Liver (tissue), 9 donors: ENCODE results near the gene GDPD5. TPM values are rescaled to one million over a fixed set of nuclear protein-coding genes. Genes with fewer than 3 reads are reported as not detected.
A peak's percentile ranks its signal among the peaks of the same experiment; 100 is the strongest.

Source experiments
- DNase-seq: peaks from one replicate; pipeline ENCODE4 v3.0.0-alpha.2; 2017; ENCODE audit warnings: low spot score
- H3K27ac ChIP-seq, 2 donors: one replicate each; pipeline ENCODE4 v1.7.0; 2013; ENCODE audit warnings: inconsistent platforms in 2 of 2, low read length in 2 of 2, control low read depth in 1 of 2, low read depth in 1 of 2, mild to moderate bottlenecking in 1 of 2
- H3K27me3 ChIP-seq, 4 donors: one replicate each; pipeline versions ENCODE4 v1.6.1 to v1.7.0; 2013; ENCODE audit warnings: low read length in 3 of 4, inconsistent platforms in 1 of 4, mild to moderate bottlenecking in 1 of 4, moderate library complexity in 1 of 4; ENCODE audit not compliant: control insufficient read depth in 4 of 4, insufficient read depth in 4 of 4
- H3K36me3 ChIP-seq, 4 donors: one replicate each; pipeline versions ENCODE4 v1.6.1 to v1.7.0; 2013; ENCODE audit warnings: low read length in 3 of 4, mild to moderate bottlenecking in 3 of 4, low read depth in 1 of 4, moderate library complexity in 1 of 4; ENCODE audit not compliant: control insufficient read depth in 4 of 4, insufficient read depth in 3 of 4
- H3K4me1 ChIP-seq, 4 donors: one replicate each; pipeline versions ENCODE4 v1.6.1 to v1.7.0; 2013; ENCODE audit warnings: low read length in 3 of 4, mild to moderate bottlenecking in 3 of 4, moderate library complexity in 1 of 4; ENCODE audit not compliant: control insufficient read depth in 4 of 4, insufficient read depth in 4 of 4
- H3K4me3 ChIP-seq, 3 donors: one replicate each; pipeline versions ENCODE4 v1.6.1 to v1.7.0; 2013; ENCODE audit warnings: low read length in 3 of 3, control low read depth in 1 of 3, low read depth in 1 of 3, mild to moderate bottlenecking in 1 of 3
- H3K9ac ChIP-seq, 2 donors: one replicate each; pipeline ENCODE4 v1.7.0; 2013; ENCODE audit warnings: low read length in 2 of 2, mild to moderate bottlenecking in 2 of 2, moderate library complexity in 2 of 2, control low read depth in 1 of 2, low read depth in 1 of 2
- H3K9me3 ChIP-seq, 4 donors: one replicate each; pipeline versions ENCODE4 v1.6.1 to v1.7.0; 2013; ENCODE audit warnings: low read length in 3 of 4; ENCODE audit not compliant: control insufficient read depth in 4 of 4
- CTCF ChIP-seq: fragments of 150-350 bp; IDR thresholded peaks from 2 replicates; pipeline ENCODE4 v1.5.1; 2017; ENCODE audit warnings: improper control_type of control experiment, low read depth, low read length; ENCODE audit not compliant: missing input control
- EGR1 ChIP-seq, 2 donors: IDR thresholded peaks; 2 replicates each; pipeline ENCODE4 v1.6.1; 2016 to 2018; ENCODE audit warnings: antibody characterized with exemption in 2 of 2, low read depth in 2 of 2
- FOXA1 ChIP-seq: IDR thresholded peaks from 2 replicates; pipeline ENCODE4 v1.6.1; 2016; ENCODE audit warnings: antibody characterized with exemption
- FOXA2 ChIP-seq: IDR thresholded peaks from 2 replicates; pipeline ENCODE4 v1.6.1; 2016; ENCODE audit warnings: antibody characterized with exemption
- GABPA ChIP-seq, 2 donors: IDR thresholded peaks in 1 of 2; conservative IDR thresholded peaks in 1 of 2; 2 replicates each; pipeline ENCODE4 v1.6.1; 2016; ENCODE audit warnings: antibody characterized with exemption in 2 of 2, mild to moderate bottlenecking in 1 of 2, moderate library complexity in 1 of 2
- HNF4A ChIP-seq, 2 donors: conservative IDR thresholded peaks; 2 replicates each; pipeline ENCODE4 v1.6.1; 2016; ENCODE audit warnings: antibody characterized with exemption in 2 of 2, mild to moderate bottlenecking in 2 of 2
- JUND ChIP-seq, 2 donors: IDR thresholded peaks; 2 replicates each; pipeline ENCODE4 v1.6.1; 2016; ENCODE audit warnings: antibody characterized with exemption in 2 of 2
- MAX ChIP-seq: IDR thresholded peaks from 2 replicates; pipeline ENCODE4 v1.6.1; 2016; ENCODE audit warnings: antibody characterized with exemption
- NR2F2 ChIP-seq: IDR thresholded peaks from 2 replicates; pipeline ENCODE4 v1.6.1; 2016; ENCODE audit warnings: antibody characterized with exemption
- RAD21 ChIP-seq, 2 donors: IDR thresholded peaks; 2 replicates each; pipeline ENCODE4 v1.6.1; 2016; ENCODE audit warnings: antibody characterized with exemption in 2 of 2, mild to moderate bottlenecking in 2 of 2
- SP1 ChIP-seq: IDR thresholded peaks from 2 replicates; pipeline ENCODE4 v1.6.1; 2018; ENCODE audit warnings: antibody characterized with exemption, mild to moderate bottlenecking
- TAF1 ChIP-seq: conservative IDR thresholded peaks from 2 replicates; pipeline ENCODE4 v1.6.1; 2016; ENCODE audit warnings: antibody characterized with exemption, mild to moderate bottlenecking
- YY1 ChIP-seq: IDR thresholded peaks from 2 replicates; pipeline ENCODE4 v1.6.1; 2016; ENCODE audit warnings: antibody characterized with exemption, mild to moderate bottlenecking
- ZBTB33 ChIP-seq: IDR thresholded peaks from 2 replicates; pipeline ENCODE4 v1.6.1; 2016; ENCODE audit warnings: antibody characterized with exemption
- WGBS: extraction: QIAGEN DNeasy Blood & Tissue Kit; methylation state at CpG from one replicate; pipeline ENCODE4 v1.1.7; 2013; 5-methylcytosine and 5-hydroxymethylcytosine counted together
- polyA plus RNA-seq, 2 donors: library from polyadenylated mRNA; stranded (reverse) in 1 of 2; unstranded in 1 of 2; fragments of 200-250 nt in 1 of 2; fragments of >200 nt in 1 of 2; fragmentation: Nextera tagmentation in 1 of 2; extraction: Ambion mirVana in 1 of 2; gene quantifications; one replicate each; pipeline versions ENCODE4 v1.2.1 to v1.2.3, GENCODE V29; 2013 to 2015
- total RNA-seq, 2 donors: library from RNA; depleted of rRNA; stranded (reverse); fragments of >200 nt; gene quantifications; one replicate each; pipeline ENCODE4 v1.2.3, GENCODE V29; 2014
- TF ChIP-seq, protein P1 (sequence below): IDR thresholded peaks from 2 replicates; pipeline ENCODE4 v1.6.1; 2016; ENCODE audit warnings: antibody characterized with exemption
- TF ChIP-seq, protein P2 (sequence below): IDR thresholded peaks from 2 replicates; pipeline ENCODE4 v1.6.1; 2016; ENCODE audit warnings: antibody characterized with exemption, mild to moderate bottlenecking
- donor health status: healthy.
- donor health status: healthy.
- donor health status: healthy.
- donor health status: healthy.
- donor health status: healthy.

Gene GDPD5
- total and polyA plus RNA-seq, 4 donors = 3.0 to 22.8 (median 4.2) TPM

- no peak for TF ChIP-seq FOXA2
- TF ChIP-seq FOXA1 = no peak
- TF ChIP-seq RAD21 (IDR thresholded peaks at IDR 0.05) = no peak
- TF ChIP-seq JUND (IDR thresholded peaks at IDR 0.05) = no peak
- no peak for TF ChIP-seq GABPA (IDR thresholded peaks at IDR 0.05 in 1 of 2, conservative IDR thresholded peaks at IDR 0.05 in 1 of 2)
- TF ChIP-seq, protein P1, sequence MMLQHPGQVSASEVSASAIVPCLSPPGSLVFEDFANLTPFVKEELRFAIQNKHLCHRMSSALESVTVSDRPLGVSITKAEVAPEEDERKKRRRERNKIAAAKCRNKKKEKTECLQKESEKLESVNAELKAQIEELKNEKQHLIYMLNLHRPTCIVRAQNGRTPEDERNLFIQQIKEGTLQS = no peak
- TF ChIP-seq MAX = no peak
- TF ChIP-seq HNF4A (conservative IDR thresholded peaks at IDR 0.05) = no peak
- no peak for TF ChIP-seq YY1
- no peak for TF ChIP-seq EGR1 (IDR thresholded peaks at IDR 0.05; ENCODE audit: low read depth in 2 of 2)
- H3K27me3 ChIP-seq = no peaks in the 10 kb centered on the region
- WGBS = 96% methylated on average over 8 of the region's 8 CpGs
Observed at GRCh38 chr11:75548595-75549272, 23.0 kb upstream of the GDPD5 start.

GRCh38 chr11:75547617-75548058 lies 21.9 kb upstream of the GDPD5 start:
- no peak for TF ChIP-seq YY1
- no peak for TF ChIP-seq HNF4A (conservative IDR thresholded peaks at IDR 0.05)
- TF ChIP-seq FOXA1 = no peak
- TF ChIP-seq JUND (IDR thresholded peaks at IDR 0.05) = no peak
- TF ChIP-seq NR2F2 = no peak
- TF ChIP-seq, protein P1 = no peak
- TF ChIP-seq CTCF = peak; percentile 68
- no peak for TF ChIP-seq SP1
- TF ChIP-seq GABPA (IDR thresholded peaks at IDR 0.05 in 1 of 2, conservative IDR thresholded peaks at IDR 0.05 in 1 of 2) = no peak
- TF ChIP-seq, protein P2, sequence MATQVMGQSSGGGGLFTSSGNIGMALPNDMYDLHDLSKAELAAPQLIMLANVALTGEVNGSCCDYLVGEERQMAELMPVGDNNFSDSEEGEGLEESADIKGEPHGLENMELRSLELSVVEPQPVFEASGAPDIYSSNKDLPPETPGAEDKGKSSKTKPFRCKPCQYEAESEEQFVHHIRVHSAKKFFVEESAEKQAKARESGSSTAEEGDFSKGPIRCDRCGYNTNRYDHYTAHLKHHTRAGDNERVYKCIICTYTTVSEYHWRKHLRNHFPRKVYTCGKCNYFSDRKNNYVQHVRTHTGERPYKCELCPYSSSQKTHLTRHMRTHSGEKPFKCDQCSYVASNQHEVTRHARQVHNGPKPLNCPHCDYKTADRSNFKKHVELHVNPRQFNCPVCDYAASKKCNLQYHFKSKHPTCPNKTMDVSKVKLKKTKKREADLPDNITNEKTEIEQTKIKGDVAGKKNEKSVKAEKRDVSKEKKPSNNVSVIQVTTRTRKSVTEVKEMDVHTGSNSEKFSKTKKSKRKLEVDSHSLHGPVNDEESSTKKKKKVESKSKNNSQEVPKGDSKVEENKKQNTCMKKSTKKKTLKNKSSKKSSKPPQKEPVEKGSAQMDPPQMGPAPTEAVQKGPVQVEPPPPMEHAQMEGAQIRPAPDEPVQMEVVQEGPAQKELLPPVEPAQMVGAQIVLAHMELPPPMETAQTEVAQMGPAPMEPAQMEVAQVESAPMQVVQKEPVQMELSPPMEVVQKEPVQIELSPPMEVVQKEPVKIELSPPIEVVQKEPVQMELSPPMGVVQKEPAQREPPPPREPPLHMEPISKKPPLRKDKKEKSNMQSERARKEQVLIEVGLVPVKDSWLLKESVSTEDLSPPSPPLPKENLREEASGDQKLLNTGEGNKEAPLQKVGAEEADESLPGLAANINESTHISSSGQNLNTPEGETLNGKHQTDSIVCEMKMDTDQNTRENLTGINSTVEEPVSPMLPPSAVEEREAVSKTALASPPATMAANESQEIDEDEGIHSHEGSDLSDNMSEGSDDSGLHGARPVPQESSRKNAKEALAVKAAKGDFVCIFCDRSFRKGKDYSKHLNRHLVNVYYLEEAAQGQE = no peak
- TF ChIP-seq ZBTB33 = no peak
- no peak for TF ChIP-seq TAF1
- peak; percentile 96 to 97 for TF ChIP-seq RAD21 (IDR thresholded peaks at IDR 0.05)
- no peak overlapping the region for H3K27ac ChIP-seq
- no peaks in the 10 kb centered on the region for H3K9me3 ChIP-seq
- WGBS = 25% methylated on average over 7 of the region's 7 CpGs
- H3K4me3 ChIP-seq = no peak overlapping the region
- H3K9ac ChIP-seq = no peak overlapping the region
- no peaks in the 10 kb centered on the region for H3K4me1 ChIP-seq
- DNase-seq = peak; percentile 81
- H3K36me3 ChIP-seq = no peaks in the 10 kb centered on the region
- H3K27me3 ChIP-seq = no peaks in the 10 kb centered on the region

More at GRCh38 chr11:75548595-75549272, 23.0 kb upstream of the GDPD5 start:
- Histone ChIP-seq H3K4me3 (no peak overlapping the region), H3K9ac (no peak overlapping the region), H3K9me3 (no peaks in the 10 kb centered on the region), H3K27ac (no peak overlapping the region), H3K4me1 (no peaks in the 10 kb centered on the region), H3K36me3 (no peaks in the 10 kb centered on the region)
- DNase-seq = no peak
